AG09309 (cell line): ENCODE results near the gene POLR3F.

ENCODE experiments used
- DNase-seq: peaks from one replicate; pipeline ENCODE4 v3.0.0-alpha.2; 2010; ENCODE audit warnings: low read depth
- H3K4me3 ChIP-seq: 2 replicates; pipeline ENCODE4 v1.5.1; 2011; ENCODE audit warnings: mild to moderate bottlenecking, low read depth, low read length, moderate library complexity; ENCODE audit not compliant: control insufficient read depth
- CTCF ChIP-seq: IDR thresholded peaks from 2 replicates; pipeline ENCODE4 v1.5.1; 2011; ENCODE audit warnings: mild to moderate bottlenecking, low read depth, low read length, inconsistent platforms; ENCODE audit not compliant: insufficient read depth, control insufficient read depth; ENCODE audit errors: missing control alignments

The POLR3F gene

GRCh38 chr20:18532626-18533025, 65.4 kb downstream of the POLR3F start:
- DNase-seq, result no peak
- no peak overlapping the region for H3K4me3 ChIP-seq
- TF ChIP-seq CTCF, result no peak

- H3K4me3 ChIP-seq, result no peak overlapping the region
- DNase-seq, result no peak
- no peak for TF ChIP-seq CTCF
Observed at GRCh38 chr20:18533491-18533890, 66.3 kb downstream of the POLR3F start.

- H3K4me3 ChIP-seq, result no peak overlapping the region
- TF ChIP-seq CTCF, result no peak
- no peak for DNase-seq
Observed at GRCh38 chr20:18533978-18534644, 66.9 kb downstream of the POLR3F start.
